Immature natural killer cell (primary cell): ENCODE measurements around the gene CPNE1. TPM values are rescaled to one million over a fixed set of nuclear protein-coding genes. Genes with fewer than 3 reads are reported as not detected.

Experiments used
- DNase-seq, 3 donors: peaks; one replicate each; pipeline ENCODE4 v3.0.0; 2022; ENCODE audit warnings: mixed read lengths in 1 of 3
- H3K27ac Mint-ChIP-seq, 6 donors: one replicate each; pipeline ENCODE4 v1.8.0; 2020; ENCODE audit warnings: mixed read lengths in 6 of 6, mild to moderate bottlenecking in 5 of 6, inconsistent platforms in 4 of 6, moderate library complexity in 3 of 6
- H3K27me3 Mint-ChIP-seq, 3 donors: one replicate each; pipeline ENCODE4 v1.8.0; 2020 to 2021; ENCODE audit warnings: low read depth in 3 of 3, mild to moderate bottlenecking in 3 of 3, mixed read lengths in 3 of 3, moderate library complexity in 3 of 3, inconsistent platforms in 1 of 3
- H3K36me3 Mint-ChIP-seq, 3 donors: one replicate each; pipeline ENCODE4 v1.8.0; 2020; ENCODE audit warnings: mixed read lengths in 3 of 3, inconsistent platforms in 2 of 3, mild to moderate bottlenecking in 2 of 3
- H3K4me1 Mint-ChIP-seq, 2 donors: one replicate each; pipeline ENCODE4 v1.8.0; 2020; ENCODE audit warnings: inconsistent platforms in 2 of 2, mild to moderate bottlenecking in 2 of 2, mixed read lengths in 2 of 2, moderate library complexity in 1 of 2
- H3K4me3 Mint-ChIP-seq, 5 donors: one replicate each; pipeline ENCODE4 v1.8.0; 2020; ENCODE audit warnings: mild to moderate bottlenecking in 5 of 5, mixed read lengths in 5 of 5, inconsistent platforms in 3 of 5, moderate library complexity in 3 of 5
- H3K9me3 Mint-ChIP-seq, 6 donors: one replicate each; pipeline ENCODE4 v1.8.0; 2020; ENCODE audit warnings: mild to moderate bottlenecking in 6 of 6, mixed read lengths in 6 of 6, inconsistent platforms in 4 of 6, moderate library complexity in 3 of 6
- polyA plus RNA-seq, 3 donors: library from polyadenylated mRNA; unstranded; fragments of 300-500 nt; fragmentation: Illumina TruSeq; gene quantifications; one replicate each; pipeline ENCODE4 v1.2.3, GENCODE V29; 2021

Gene CPNE1
- polyA plus RNA-seq, 3 donors from 2014 or later: 445 to 490 (median 454) TPM

GRCh38 chr20:35602851-35603495, 61.7 kb downstream of the CPNE1 start:
- peaks cover 9% of the 10 kb centered on the region in 2 donors for H3K4me1 Mint-ChIP-seq
- peaks cover 5 to 20% (median 9%) of the 10 kb centered on the region in 3 donors for H3K27me3 Mint-ChIP-seq
- no peaks in the 10 kb centered on the region for H3K36me3 Mint-ChIP-seq
- H3K27ac Mint-ChIP-seq: peak overlapping the region in 1 of 6 donors; percentile 17
- DNase-seq: no peak
- H3K9me3 Mint-ChIP-seq: no peaks in the 10 kb centered on the region
- peak overlapping the region in 3 of 5 donors; percentile 10 to 58 (median 46) for H3K4me3 Mint-ChIP-seq

- H3K27ac Mint-ChIP-seq: no peak overlapping the region
- H3K4me3 Mint-ChIP-seq: peak overlapping the region in 3 of 5 donors; percentile 9 to 51 (median 18)
These were observed 62.7 kb downstream of the CPNE1 start for GRCh38 chr20:35601990-35602389.

DNA sequence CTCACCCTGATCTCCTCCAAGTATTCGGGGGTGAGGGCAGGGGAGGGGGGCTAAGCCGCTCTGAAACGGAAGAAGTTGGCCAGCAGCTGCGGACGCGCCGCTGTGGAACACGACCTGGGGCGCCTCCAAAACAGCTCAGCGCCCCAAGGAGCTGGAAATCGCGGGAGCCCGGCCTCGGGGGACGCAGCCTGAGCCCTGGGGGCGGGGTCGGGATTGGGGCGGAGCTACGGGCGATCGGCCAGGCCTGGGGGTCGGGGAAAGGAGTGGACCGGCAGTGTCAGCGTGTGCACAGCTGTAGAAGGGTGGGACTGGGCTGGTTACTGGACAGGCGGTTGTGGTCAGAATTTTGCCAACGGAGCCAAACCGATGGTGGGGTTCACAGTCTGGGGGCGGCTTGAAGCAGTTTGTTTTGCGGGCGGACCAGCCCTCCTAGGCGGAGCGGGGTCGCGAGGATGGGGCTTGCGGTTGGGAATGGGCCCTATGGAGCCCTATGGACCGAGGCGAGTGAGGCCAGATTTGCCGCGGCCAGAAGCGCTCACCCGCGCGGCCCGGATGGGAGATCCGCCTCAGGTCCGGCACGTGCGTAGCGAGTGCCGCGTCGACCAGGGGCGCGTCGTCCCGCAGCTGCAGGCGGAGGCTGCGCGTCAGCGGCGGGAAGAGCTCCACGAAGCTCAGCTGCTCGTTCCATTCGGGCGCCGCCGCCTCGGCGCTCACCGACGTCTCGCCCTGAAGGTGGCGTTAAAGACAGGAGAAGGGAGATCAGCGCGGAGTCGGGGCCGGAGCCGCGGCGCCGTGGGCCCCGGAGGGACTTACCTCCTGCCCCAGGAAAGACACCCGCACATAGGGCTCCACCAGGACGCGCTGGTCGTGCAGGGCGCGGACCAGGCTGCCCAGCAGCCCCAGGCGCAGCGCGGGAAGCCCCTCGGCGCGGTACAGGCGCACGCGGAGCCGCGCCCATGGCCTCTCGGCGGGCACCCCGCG, 63.4 kb downstream of the CPNE1 start:
- Mint-ChIP-seq H3K36me3 (no peaks in the 10 kb centered on the region), H3K4me3 (peak overlapping the region; percentile 78 to 83 (median 80)), H3K4me1 (peaks cover 9% of the 10 kb centered on the region in 2 donors), H3K27ac (peak overlapping the region in 4 of 6 donors; percentile 29 to 66 (median 46)), H3K27me3 (peaks cover 5 to 22% (median 10%) of the 10 kb centered on the region in 3 donors), H3K9me3 (no peaks in the 10 kb centered on the region)
- peak; percentile 66 to 76 (median 71) for DNase-seq

More at GRCh38 chr20:35601990-35602389, 62.7 kb downstream of the CPNE1 start:
- no peaks in the 10 kb centered on the region for H3K9me3 Mint-ChIP-seq
- H3K27me3 Mint-ChIP-seq: peaks cover 5 to 20% (median 11%) of the 10 kb centered on the region in 3 donors
- no peaks in the 10 kb centered on the region for H3K36me3 Mint-ChIP-seq
- no peak for DNase-seq
- H3K4me1 Mint-ChIP-seq: peaks cover 9% of the 10 kb centered on the region in 2 donors

DNA sequence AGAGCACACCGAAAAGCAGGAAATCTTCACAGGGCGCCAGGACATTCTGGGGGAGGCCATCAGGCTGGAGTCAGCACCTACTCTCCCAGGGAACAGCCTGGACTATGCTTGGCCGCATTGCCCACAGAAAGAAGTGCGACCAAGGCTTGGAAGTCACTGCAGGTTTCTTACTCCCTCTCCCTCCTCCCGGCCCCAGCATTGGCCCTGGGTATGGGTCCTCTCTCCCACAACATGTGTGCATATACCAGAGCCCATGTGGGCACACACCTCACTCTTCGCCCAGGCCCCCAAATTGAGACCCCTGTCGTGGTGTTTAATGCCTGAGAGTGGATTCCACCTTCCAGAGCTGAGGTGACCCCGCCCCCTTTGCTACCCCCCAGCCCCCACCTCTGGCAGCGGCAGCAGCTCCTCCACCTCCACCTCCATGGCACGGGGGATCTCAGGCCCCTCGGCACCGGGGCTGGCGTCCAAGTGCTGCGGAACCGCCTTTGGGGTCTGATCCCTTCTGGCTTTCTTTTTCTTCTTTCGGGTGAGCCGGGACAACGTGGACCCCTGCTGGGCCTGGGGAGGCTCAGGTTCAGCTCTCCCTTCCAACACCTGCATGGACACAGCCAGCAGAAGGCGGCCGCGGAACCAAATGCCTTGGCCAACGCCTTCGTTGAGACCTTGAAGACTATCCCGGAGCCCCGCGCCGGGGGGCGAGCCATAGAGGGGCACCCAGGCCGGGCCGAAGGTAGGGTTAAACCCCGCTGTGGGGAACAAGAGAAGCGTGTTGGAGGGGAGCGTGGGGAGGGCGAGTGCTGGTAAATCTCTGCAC, 64.3 kb downstream of the CPNE1 start:
- Mint-ChIP-seq H3K4me3 (peak overlapping the region; percentile 51 to 83 (median 80)), H3K27ac (peak overlapping the region in 2 of 6 donors; percentile 36 to 46), H3K4me1 (peaks cover 9% of the 10 kb centered on the region in 2 donors), H3K27me3 (peaks cover 5 to 22% (median 10%) of the 10 kb centered on the region in 3 donors), H3K9me3 (no peaks in the 10 kb centered on the region), H3K36me3 (no peaks in the 10 kb centered on the region)
- DNase-seq: no peak

- DNase-seq: no peak
- H3K4me1 Mint-ChIP-seq: peaks cover 9% of the 10 kb centered on the region in 2 donors
- no peaks in the 10 kb centered on the region for H3K9me3 Mint-ChIP-seq
- no peaks in the 10 kb centered on the region for H3K36me3 Mint-ChIP-seq
- no peak overlapping the region for H3K4me3 Mint-ChIP-seq
- H3K27me3 Mint-ChIP-seq: peaks cover 5 to 18% (median 10%) of the 10 kb centered on the region in 3 donors
- no peak overlapping the region for H3K27ac Mint-ChIP-seq
These were observed 65.0 kb downstream of the CPNE1 start for GRCh38 chr20:35599776-35600120.

- H3K36me3 Mint-ChIP-seq: no peaks in the 10 kb centered on the region
- peaks cover 9% of the 10 kb centered on the region in 2 donors for H3K4me1 Mint-ChIP-seq
- no peak overlapping the region for H3K4me3 Mint-ChIP-seq
- H3K27ac Mint-ChIP-seq: peak overlapping the region in 1 of 6 donors; percentile 87
- H3K9me3 Mint-ChIP-seq: no peaks in the 10 kb centered on the region
- DNase-seq: no peak
- peaks cover 8 to 21% (median 12%) of the 10 kb centered on the region in 3 donors for H3K27me3 Mint-ChIP-seq
These were observed 65.6 kb downstream of the CPNE1 start for GRCh38 chr20:35598899-35599775.

DNA sequence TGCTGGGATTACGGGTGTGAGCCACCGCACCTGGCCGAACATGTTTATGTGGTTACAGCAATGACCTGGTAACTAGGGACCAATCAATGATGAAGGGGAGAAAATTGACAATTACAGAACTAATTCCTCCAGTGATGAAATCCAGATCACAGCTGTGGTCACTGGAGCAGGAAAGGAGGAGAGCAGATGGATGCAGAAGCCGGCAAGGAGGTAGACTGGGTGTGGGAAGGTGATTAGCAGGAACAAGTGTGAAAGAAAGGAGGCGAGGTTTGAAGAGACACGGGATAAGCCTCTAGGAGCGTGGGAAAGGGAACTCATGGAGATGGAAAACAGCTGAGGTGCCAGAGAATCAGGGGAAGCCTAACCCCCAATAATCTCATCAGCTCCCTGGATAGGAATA, 66.2 kb downstream of the CPNE1 start:
- Mint-ChIP-seq H3K9me3 (no peaks in the 10 kb centered on the region), H3K4me1 (peaks cover 9% of the 10 kb centered on the region in 2 donors), H3K27ac (no peak overlapping the region), H3K4me3 (no peak overlapping the region), H3K27me3 (peaks cover 8 to 21% (median 12%) of the 10 kb centered on the region in 3 donors), H3K36me3 (no peaks in the 10 kb centered on the region)
- no peak for DNase-seq

- DNase-seq: no peak
- Mint-ChIP-seq H3K4me1 (peaks cover 9% of the 10 kb centered on the region in 2 donors), H3K27me3 (peaks cover 8 to 18% (median 10%) of the 10 kb centered on the region in 3 donors), H3K4me3 (no peak overlapping the region), H3K27ac (no peak overlapping the region), H3K9me3 (no peaks in the 10 kb centered on the region), H3K36me3 (no peaks in the 10 kb centered on the region)
These were observed 67.5 kb downstream of the CPNE1 start for GRCh38 chr20:35597186-35597585.

- no peak for DNase-seq
- H3K36me3 Mint-ChIP-seq: no peaks in the 10 kb centered on the region
- no peaks in the 10 kb centered on the region for H3K9me3 Mint-ChIP-seq
- H3K4me1 Mint-ChIP-seq: peaks cover 2 to 3% of the 10 kb centered on the region in 2 donors
- no peak overlapping the region for H3K27ac Mint-ChIP-seq
- peaks cover 7 to 18% (median 10%) of the 10 kb centered on the region in 3 donors for H3K27me3 Mint-ChIP-seq
- no peak overlapping the region for H3K4me3 Mint-ChIP-seq
These were observed 68.8 kb downstream of the CPNE1 start for GRCh38 chr20:35595901-35596300.

DNA sequence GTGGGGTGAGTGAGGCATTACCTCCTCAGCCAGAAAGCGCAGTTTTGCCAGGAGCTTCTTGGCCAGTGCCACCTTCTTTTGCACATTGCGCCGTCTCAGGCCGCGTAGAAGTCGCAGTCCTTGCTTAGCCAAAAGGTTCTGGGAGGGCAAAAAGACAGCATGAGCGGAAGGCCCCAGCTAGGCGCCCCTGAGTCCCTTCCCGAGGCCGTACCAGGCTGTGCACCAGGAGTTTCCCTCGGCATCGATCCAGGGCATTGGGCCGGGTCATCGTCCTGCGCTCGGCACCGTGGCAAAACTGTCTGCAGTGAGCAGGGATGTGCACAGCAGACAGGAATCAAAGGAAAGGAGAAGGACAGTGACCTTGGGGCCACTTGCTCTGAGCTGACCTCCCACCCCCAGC, 69.2 kb downstream of the CPNE1 start:
- Mint-ChIP-seq H3K36me3 (no peaks in the 10 kb centered on the region), H3K4me3 (no peak overlapping the region), H3K4me1 (no peaks in the 10 kb centered on the region), H3K27me3 (peaks cover 7 to 14% (median 10%) of the 10 kb centered on the region in 3 donors), H3K9me3 (no peaks in the 10 kb centered on the region), H3K27ac (no peak overlapping the region)
- DNase-seq: no peak

GRCh38 chr20:35592339-35592974, 72.2 kb downstream of the CPNE1 start:
- Mint-ChIP-seq H3K36me3 (no peaks in the 10 kb centered on the region), H3K27ac (peak overlapping the region in 1 of 6 donors; percentile 43), H3K4me1 (no peaks in the 10 kb centered on the region), H3K9me3 (no peaks in the 10 kb centered on the region), H3K27me3 (peaks cover 4 to 7% (median 5%) of the 10 kb centered on the region in 3 donors), H3K4me3 (no peak overlapping the region)
- DNase-seq: no peak

DNA sequence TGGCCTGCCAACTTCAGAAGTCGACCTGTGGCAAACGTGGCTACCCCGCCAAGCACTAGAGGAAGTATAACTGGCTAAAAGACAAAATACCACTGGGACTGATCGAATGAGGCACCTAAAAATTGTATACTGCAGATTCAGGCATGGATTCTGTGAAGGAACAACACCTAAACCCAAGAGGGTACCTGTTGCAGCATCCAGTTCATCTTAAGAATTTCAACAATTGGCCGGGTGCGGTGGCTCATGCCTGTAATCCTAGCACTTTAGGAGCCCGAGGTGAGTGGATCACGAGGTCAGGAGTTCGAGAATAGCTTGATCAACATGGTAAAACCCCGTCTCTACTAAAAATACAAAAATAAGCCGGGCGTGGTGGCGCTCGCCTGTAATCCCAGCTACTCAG, 76.3 kb downstream of the CPNE1 start:
- no peaks in the 10 kb centered on the region for H3K9me3 Mint-ChIP-seq
- H3K27me3 Mint-ChIP-seq: peaks cover 0 to 3% (median 2%) of the 10 kb centered on the region in 3 donors
- no peak overlapping the region for H3K4me3 Mint-ChIP-seq
- no peaks in the 10 kb centered on the region for H3K36me3 Mint-ChIP-seq
- no peak overlapping the region for H3K27ac Mint-ChIP-seq
- no peak for DNase-seq
- H3K4me1 Mint-ChIP-seq: no peaks in the 10 kb centered on the region
